ENCODE data around the gene ADGRL3.
"Not testable (repeated sequence)": the region's sequence is repeated elsewhere in the genome, so short reads cannot be mapped to it uniquely, and the experiment has no call there.

The ADGRL3 gene

GRCh38 chr4:61714387-61714911, 514.3 kb downstream of the ADGRL3 start:
- no peaks in the 10 kb centered on the region for H3K4me1 Mint-ChIP-seq
- no peak for ATAC-seq (replicated peaks; ENCODE audit: extremely low read depth, poor library complexity, severe bottlenecking)
- peaks cover 11% of the 10 kb centered on the region for H3K9me3 Mint-ChIP-seq
- H3K36me3 Mint-ChIP-seq (ENCODE audit: insufficient read depth) = no peaks in the 10 kb centered on the region
- DNase-seq (ENCODE audit: low spot score in 2 of 2) = no peak
- H3K4me3 Mint-ChIP-seq = no peak overlapping the region
- H3K27me3 Mint-ChIP-seq = no peaks in the 10 kb centered on the region
- no peak overlapping the region for H3K27ac Mint-ChIP-seq (ENCODE audit: low read depth)

- H3K27me3 Mint-ChIP-seq = no peaks in the 10 kb centered on the region
- peaks cover 19% of the 10 kb centered on the region for H3K9me3 Mint-ChIP-seq
- H3K4me3 Mint-ChIP-seq = no peak overlapping the region
- DNase-seq (ENCODE audit: low spot score in 2 of 2) = no peak
- H3K27ac Mint-ChIP-seq (ENCODE audit: low read depth) = no peak overlapping the region
- no peaks in the 10 kb centered on the region for H3K4me1 Mint-ChIP-seq
- no peaks in the 10 kb centered on the region for H3K36me3 Mint-ChIP-seq (ENCODE audit: insufficient read depth)
- no peak for ATAC-seq (replicated peaks; ENCODE audit: extremely low read depth, poor library complexity, severe bottlenecking)
These were observed 516.3 kb downstream of the ADGRL3 start for GRCh38 chr4:61716426-61716825.

GRCh38 chr4:61723492-61723891, 523.4 kb downstream of the ADGRL3 start:
- no peak overlapping the region for H3K27ac Mint-ChIP-seq (ENCODE audit: low read depth)
- no peaks in the 10 kb centered on the region for H3K27me3 Mint-ChIP-seq
- no peak overlapping the region for H3K4me3 Mint-ChIP-seq
- DNase-seq (ENCODE audit: low spot score in 2 of 2) = no peak
- H3K4me1 Mint-ChIP-seq = no peaks in the 10 kb centered on the region
- peaks cover 10% of the 10 kb centered on the region for H3K9me3 Mint-ChIP-seq
- H3K36me3 Mint-ChIP-seq (ENCODE audit: insufficient read depth) = no peaks in the 10 kb centered on the region
- ATAC-seq (replicated peaks; ENCODE audit: extremely low read depth, poor library complexity, severe bottlenecking) = no peak

- no peak overlapping the region for H3K27ac Mint-ChIP-seq (ENCODE audit: low read depth)
- H3K4me3 Mint-ChIP-seq = no peak overlapping the region
- no peaks in the 10 kb centered on the region for H3K27me3 Mint-ChIP-seq
These were observed 527.2 kb downstream of the ADGRL3 start for GRCh38 chr4:61727286-61727685.

GRCh38 chr4:61734409-61734808, 534.3 kb downstream of the ADGRL3 start:
- Mint-ChIP-seq H3K36me3 (ENCODE audit: insufficient read depth) (no peaks in the 10 kb centered on the region), H3K27me3 (no peaks in the 10 kb centered on the region), H3K9me3 (peaks cover 11% of the 10 kb centered on the region), H3K4me3 (no peak overlapping the region), H3K27ac (ENCODE audit: low read depth) (no peak overlapping the region), H3K4me1 (no peaks in the 10 kb centered on the region)
- no peak for ATAC-seq (replicated peaks; ENCODE audit: extremely low read depth, poor library complexity, severe bottlenecking)
- DNase-seq (ENCODE audit: low spot score in 2 of 2) = no peak

More at GRCh38 chr4:61727286-61727685, 527.2 kb downstream of the ADGRL3 start:
- no peak for DNase-seq (ENCODE audit: low spot score in 2 of 2)
- no peaks in the 10 kb centered on the region for H3K4me1 Mint-ChIP-seq
- H3K9me3 Mint-ChIP-seq = peaks cover 6% of the 10 kb centered on the region
- ATAC-seq (replicated peaks; ENCODE audit: extremely low read depth, poor library complexity, severe bottlenecking) = no peak
- no peaks in the 10 kb centered on the region for H3K36me3 Mint-ChIP-seq (ENCODE audit: insufficient read depth)

GRCh38 chr4:61739887-61740286, 539.8 kb downstream of the ADGRL3 start:
- Mint-ChIP-seq H3K27me3 (no peaks in the 10 kb centered on the region), H3K36me3 (ENCODE audit: insufficient read depth) (no peaks in the 10 kb centered on the region), H3K27ac (ENCODE audit: low read depth) (no peak overlapping the region), H3K9me3 (peaks cover 3% of the 10 kb centered on the region), H3K4me3 (no peak overlapping the region), H3K4me1 (no peaks in the 10 kb centered on the region)
- DNase-seq (ENCODE audit: low spot score in 2 of 2) = no peak
- ATAC-seq (replicated peaks; ENCODE audit: extremely low read depth, poor library complexity, severe bottlenecking) = no peak

GRCh38 chr4:61740886-61741285, 540.8 kb downstream of the ADGRL3 start:
- DNase-seq (ENCODE audit: low spot score in 2 of 2) = no peak

GRCh38 chr4:61741327-61742096, 541.4 kb downstream of the ADGRL3 start:
- Mint-ChIP-seq H3K9me3 (peaks cover 15% of the 10 kb centered on the region), H3K27ac (ENCODE audit: low read depth) (no peak overlapping the region), H3K4me1 (no peaks in the 10 kb centered on the region), H3K27me3 (no peaks in the 10 kb centered on the region), H3K4me3 (no peak overlapping the region), H3K36me3 (ENCODE audit: insufficient read depth) (no peaks in the 10 kb centered on the region)
- no peak for DNase-seq (ENCODE audit: low spot score in 2 of 2)
- ATAC-seq (replicated peaks; ENCODE audit: extremely low read depth, poor library complexity, severe bottlenecking) = no peak

More at GRCh38 chr4:61740886-61741285, 540.8 kb downstream of the ADGRL3 start:
- Mint-ChIP-seq H3K36me3 (ENCODE audit: insufficient read depth) (no peaks in the 10 kb centered on the region), H3K27ac (ENCODE audit: low read depth) (no peak overlapping the region), H3K27me3 (no peaks in the 10 kb centered on the region), H3K4me3 (no peak overlapping the region), H3K9me3 (peaks cover 9% of the 10 kb centered on the region), H3K4me1 (no peaks in the 10 kb centered on the region)
- ATAC-seq (replicated peaks; ENCODE audit: extremely low read depth, poor library complexity, severe bottlenecking) = no peak

- Mint-ChIP-seq H3K4me3 (no peak overlapping the region), H3K4me1 (no peaks in the 10 kb centered on the region), H3K9me3 (peaks cover 18% of the 10 kb centered on the region), H3K27ac (ENCODE audit: low read depth) (no peak overlapping the region), H3K27me3 (no peaks in the 10 kb centered on the region), H3K36me3 (ENCODE audit: insufficient read depth) (no peaks in the 10 kb centered on the region)
- ATAC-seq (replicated peaks; ENCODE audit: extremely low read depth, poor library complexity, severe bottlenecking) (no peak), DNase-seq (ENCODE audit: low spot score in 2 of 2) (no peak)
These were observed 550.7 kb downstream of the ADGRL3 start for GRCh38 chr4:61750810-61751209.

GRCh38 chr4:61752617-61753016, 552.5 kb downstream of the ADGRL3 start:
- no peak overlapping the region for H3K4me3 Mint-ChIP-seq
- DNase-seq (ENCODE audit: low spot score in 2 of 2) = no peak
- no peak overlapping the region for H3K27ac Mint-ChIP-seq (ENCODE audit: low read depth)
- H3K9me3 Mint-ChIP-seq = peaks cover 6% of the 10 kb centered on the region
- H3K27me3 Mint-ChIP-seq = no peaks in the 10 kb centered on the region
- no peak for ATAC-seq (replicated peaks; ENCODE audit: extremely low read depth, poor library complexity, severe bottlenecking)
- H3K36me3 Mint-ChIP-seq (ENCODE audit: insufficient read depth) = no peaks in the 10 kb centered on the region
- no peaks in the 10 kb centered on the region for H3K4me1 Mint-ChIP-seq

GRCh38 chr4:61753739-61754138, 553.6 kb downstream of the ADGRL3 start:
- H3K36me3 Mint-ChIP-seq (ENCODE audit: insufficient read depth) = no peaks in the 10 kb centered on the region
- H3K27ac Mint-ChIP-seq (ENCODE audit: low read depth) = no peak overlapping the region
- H3K4me1 Mint-ChIP-seq = no peaks in the 10 kb centered on the region
- H3K27me3 Mint-ChIP-seq = no peaks in the 10 kb centered on the region
- H3K9me3 Mint-ChIP-seq = peaks cover 10% of the 10 kb centered on the region
- DNase-seq (ENCODE audit: low spot score in 2 of 2) (no peak), ATAC-seq (replicated peaks; ENCODE audit: extremely low read depth, poor library complexity, severe bottlenecking) (no peak)
- no peak overlapping the region for H3K4me3 Mint-ChIP-seq

GRCh38 chr4:61756937-61757336, 556.8 kb downstream of the ADGRL3 start:
- H3K4me1 Mint-ChIP-seq; H3K36me3 Mint-ChIP-seq (ENCODE audit: insufficient read depth); H3K27me3 Mint-ChIP-seq; DNase-seq (ENCODE audit: low spot score in 2 of 2); H3K4me3 Mint-ChIP-seq; ATAC-seq (replicated peaks; ENCODE audit: extremely low read depth, poor library complexity, severe bottlenecking); H3K27ac Mint-ChIP-seq (ENCODE audit: low read depth): not testable (repeated sequence)
- peaks cover 18% of the 10 kb centered on the region for H3K9me3 Mint-ChIP-seq

- DNase-seq (ENCODE audit: low spot score in 2 of 2); H3K27ac Mint-ChIP-seq (ENCODE audit: low read depth); H3K36me3 Mint-ChIP-seq (ENCODE audit: insufficient read depth); H3K4me1 Mint-ChIP-seq; H3K27me3 Mint-ChIP-seq; ATAC-seq (replicated peaks; ENCODE audit: extremely low read depth, poor library complexity, severe bottlenecking); H3K4me3 Mint-ChIP-seq: not testable (repeated sequence)
- H3K9me3 Mint-ChIP-seq = peaks cover 18% of the 10 kb centered on the region
These were observed 557.9 kb downstream of the ADGRL3 start for GRCh38 chr4:61757983-61758382.
